DOHH2 (cell line): Measurements from ENCODE around the gene FAM174B.

ENCODE experiments used
- H3F3A ChIP-seq: fragments of 200-600 bp; sonication (generic), shearing (Covaris generic); 2 replicates; pipeline ENCODE4 v1.6.0; 2016; ENCODE audit warnings: antibody characterized with exemption, mild to moderate bottlenecking; ENCODE audit not compliant: control insufficient read depth, insufficient read depth
- H3K27ac ChIP-seq: fragments of 200-600 bp; sonication (generic); 2 replicates; pipeline ENCODE4 v1.5.1; 2014; ENCODE audit warnings: low read depth, mild to moderate bottlenecking, low read length, moderate library complexity
- H3K27me3 ChIP-seq: fragments of 200-600 bp; sonication (generic); 2 replicates; pipeline ENCODE4 v1.6.1; 2014; ENCODE audit warnings: mild to moderate bottlenecking, low read length, mixed read lengths; ENCODE audit not compliant: control insufficient read depth
- H3K36me3 ChIP-seq: fragments of 200-600 bp; sonication (generic); 2 replicates; pipeline ENCODE4 v1.6.1; 2014; ENCODE audit warnings: mild to moderate bottlenecking, low read length, moderate library complexity, mixed read lengths; ENCODE audit not compliant: control insufficient read depth
- H3K4me1 ChIP-seq: fragments of 200-600 bp; sonication (generic); 2 replicates; pipeline ENCODE4 v1.6.1; 2014; ENCODE audit warnings: mild to moderate bottlenecking, low read length, mixed read lengths; ENCODE audit not compliant: control insufficient read depth
- H3K4me2 ChIP-seq: fragments of 200-600 bp; sonication (generic); 2 replicates; pipeline ENCODE4 v1.6.0; 2014; ENCODE audit warnings: mild to moderate bottlenecking, low read length, moderate library complexity
- H3K4me3 ChIP-seq: fragments of 200-600 bp; sonication (generic); 2 replicates; pipeline ENCODE4 v1.5.1; 2014; ENCODE audit warnings: mild to moderate bottlenecking, low read length, mixed read lengths
- H3K79me2 ChIP-seq: fragments of 200-600 bp; sonication (generic); 2 replicates; pipeline ENCODE4 v1.6.1; 2014; ENCODE audit warnings: mild to moderate bottlenecking, low read length, mixed read lengths; ENCODE audit not compliant: control insufficient read depth
- H3K9me2 ChIP-seq: fragments of 200-600 bp; sonication (generic); replicated peaks from 2 replicates; pipeline ENCODE4 v1.6.1; 2014; ENCODE audit warnings: mild to moderate bottlenecking, low read length, mixed read lengths; ENCODE audit not compliant: control insufficient read depth
- H3K9me3 ChIP-seq: fragments of 200-600 bp; sonication (generic); 2 replicates; pipeline ENCODE4 v1.6.1; 2014; ENCODE audit warnings: antibody characterized with exemption, low read length, mixed read lengths; ENCODE audit not compliant: control insufficient read depth, insufficient read depth
- H4K20me1 ChIP-seq: fragments of 200-600 bp; sonication (generic); 2 replicates; pipeline ENCODE4 v1.6.0; 2014; ENCODE audit warnings: low read depth, mild to moderate bottlenecking, antibody characterized with exemption, low read length, moderate library complexity; ENCODE audit not compliant: control insufficient read depth, insufficient read depth
- EZH2phosphoT487 ChIP-seq: fragments of 200-600 bp; sonication (generic); IDR thresholded peaks from 2 replicates; pipeline ENCODE4 v1.6.1; 2017; ENCODE audit warnings: borderline replicate concordance, mild to moderate bottlenecking, antibody characterized with exemption, low read length, moderate library complexity, mixed read lengths
- TF ChIP-seq, protein P1 (sequence below): fragments of 200-600 bp; sonication (generic); IDR thresholded peaks from one replicate; pipeline ENCODE4 v1.5.1; 2014; ENCODE audit warnings: antibody characterized with exemption, mild to moderate bottlenecking, low read depth, low read length; ENCODE audit not compliant: poor library complexity, severe bottlenecking

FAM174B gene

DNA sequence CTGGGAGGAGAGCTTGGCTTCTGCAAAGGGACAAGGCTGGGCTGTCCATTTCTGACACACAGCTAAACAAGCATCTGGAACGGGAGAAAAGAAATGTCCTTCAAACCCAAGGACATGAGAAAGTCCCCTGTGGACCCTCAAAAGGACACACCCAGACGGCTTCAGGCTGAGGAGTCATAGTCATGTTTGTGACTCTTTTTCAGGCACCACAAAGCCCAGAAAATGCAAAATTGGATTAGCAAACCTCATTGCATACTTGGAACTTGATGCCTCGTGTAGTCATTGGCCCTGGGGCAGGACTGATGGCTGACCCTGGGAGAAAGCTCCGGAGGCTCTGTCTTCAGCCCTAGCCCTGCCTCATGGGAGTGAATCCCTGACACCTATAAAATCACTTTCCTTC is 21.5 kb downstream of the FAM174B start:
- Histone ChIP-seq H3K4me1 (no peaks in the 10 kb centered on the region), H3F3A (no peaks in the 10 kb centered on the region), H4K20me1 (no peaks in the 10 kb centered on the region), H3K9me3 (no peaks in the 10 kb centered on the region), H3K36me3 (no peaks in the 10 kb centered on the region), H3K9me2 (no peaks in the 10 kb centered on the region), H3K27me3 (no peaks in the 10 kb centered on the region), H3K4me2 (no peak overlapping the region), H3K27ac (no peak overlapping the region), H3K4me3 (no peak overlapping the region), H3K79me2 (no peaks in the 10 kb centered on the region; the same call in 1 of the 2 replicates)
- TF ChIP-seq, protein P1, sequence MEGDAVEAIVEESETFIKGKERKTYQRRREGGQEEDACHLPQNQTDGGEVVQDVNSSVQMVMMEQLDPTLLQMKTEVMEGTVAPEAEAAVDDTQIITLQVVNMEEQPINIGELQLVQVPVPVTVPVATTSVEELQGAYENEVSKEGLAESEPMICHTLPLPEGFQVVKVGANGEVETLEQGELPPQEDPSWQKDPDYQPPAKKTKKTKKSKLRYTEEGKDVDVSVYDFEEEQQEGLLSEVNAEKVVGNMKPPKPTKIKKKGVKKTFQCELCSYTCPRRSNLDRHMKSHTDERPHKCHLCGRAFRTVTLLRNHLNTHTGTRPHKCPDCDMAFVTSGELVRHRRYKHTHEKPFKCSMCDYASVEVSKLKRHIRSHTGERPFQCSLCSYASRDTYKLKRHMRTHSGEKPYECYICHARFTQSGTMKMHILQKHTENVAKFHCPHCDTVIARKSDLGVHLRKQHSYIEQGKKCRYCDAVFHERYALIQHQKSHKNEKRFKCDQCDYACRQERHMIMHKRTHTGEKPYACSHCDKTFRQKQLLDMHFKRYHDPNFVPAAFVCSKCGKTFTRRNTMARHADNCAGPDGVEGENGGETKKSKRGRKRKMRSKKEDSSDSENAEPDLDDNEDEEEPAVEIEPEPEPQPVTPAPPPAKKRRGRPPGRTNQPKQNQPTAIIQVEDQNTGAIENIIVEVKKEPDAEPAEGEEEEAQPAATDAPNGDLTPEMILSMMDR = no peak
- TF ChIP-seq EZH2phosphoT487 = no peak

DNA sequence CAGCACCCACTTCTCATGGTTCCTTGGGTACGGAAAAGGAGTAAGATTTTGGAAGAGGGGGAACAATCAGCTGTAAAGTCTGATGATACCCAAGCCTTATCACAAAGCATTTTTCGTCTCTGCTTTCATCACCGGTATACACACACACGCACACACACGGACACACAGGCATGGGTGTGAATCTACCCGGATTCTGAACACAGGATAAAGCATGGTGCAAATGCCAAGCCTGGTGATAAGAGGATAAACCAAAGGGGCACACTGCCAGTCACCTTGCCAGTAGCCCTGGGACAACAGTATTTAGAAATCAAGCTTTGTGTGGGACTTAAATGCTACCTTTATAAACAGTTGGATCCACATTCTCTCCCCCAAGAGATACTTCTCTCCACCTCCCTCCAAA is 22.2 kb downstream of the FAM174B start:
- Histone ChIP-seq H3K27me3 (no peaks in the 10 kb centered on the region), H3K79me2 (no peaks in the 10 kb centered on the region; the same call in 1 of the 2 replicates), H3K4me1 (no peaks in the 10 kb centered on the region), H3K27ac (no peak overlapping the region), H3F3A (no peaks in the 10 kb centered on the region), H3K4me3 (no peak overlapping the region), H3K9me2 (no peaks in the 10 kb centered on the region), H3K36me3 (no peaks in the 10 kb centered on the region), H4K20me1 (no peaks in the 10 kb centered on the region), H3K4me2 (no peak overlapping the region), H3K9me3 (no peaks in the 10 kb centered on the region)
- no peak for TF ChIP-seq EZH2phosphoT487
- TF ChIP-seq, protein P1 = no peak

DNA sequence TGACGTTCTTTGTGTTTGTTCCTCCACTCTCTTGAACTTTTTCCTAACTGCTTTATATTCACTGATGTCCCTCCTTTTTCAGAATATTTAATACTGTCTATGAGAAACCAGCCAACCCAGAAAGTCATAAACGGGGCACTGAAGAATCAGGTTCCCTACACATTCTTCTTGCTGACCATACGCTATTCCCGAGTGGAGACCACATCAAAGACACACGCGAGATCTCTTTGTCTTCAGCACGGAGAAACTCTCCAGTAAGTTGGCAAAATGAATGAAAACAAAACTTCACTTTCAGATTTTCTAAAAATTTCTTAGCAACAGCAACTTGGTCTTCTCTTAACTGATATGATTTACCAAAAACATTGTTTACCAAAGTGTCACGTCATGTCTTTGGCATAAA is 22.6 kb downstream of the FAM174B start:
- Histone ChIP-seq H4K20me1 (no peaks in the 10 kb centered on the region), H3K36me3 (no peaks in the 10 kb centered on the region), H3K9me2 (no peaks in the 10 kb centered on the region), H3K27me3 (no peaks in the 10 kb centered on the region), H3K4me2 (no peak overlapping the region), H3K27ac (no peak overlapping the region), H3K9me3 (no peaks in the 10 kb centered on the region), H3K4me3 (no peak overlapping the region), H3K79me2 (no peaks in the 10 kb centered on the region; the same call in 1 of the 2 replicates), H3F3A (no peaks in the 10 kb centered on the region), H3K4me1 (no peaks in the 10 kb centered on the region)
- TF ChIP-seq, protein P1 = no peak

DNA sequence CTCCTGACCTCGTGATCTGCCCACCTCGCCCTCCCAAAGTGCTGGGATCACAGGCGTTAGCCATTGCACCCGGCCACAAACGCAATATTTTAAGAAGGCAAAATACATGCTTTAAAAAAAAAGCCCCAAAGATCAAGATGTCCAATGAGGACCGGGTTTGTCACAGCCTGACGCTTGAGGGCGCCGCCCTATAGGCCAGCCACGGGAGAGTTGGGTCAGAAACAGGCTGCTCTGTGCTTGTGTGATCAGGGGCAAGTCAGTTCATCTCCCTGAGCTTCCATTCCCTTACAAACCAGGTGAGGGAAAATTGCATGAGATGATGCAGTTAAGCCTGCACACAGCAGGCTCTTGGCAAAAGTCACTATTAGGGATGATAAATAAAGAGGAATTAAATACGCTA is 23.9 kb downstream of the FAM174B start:
- no peaks in the 10 kb centered on the region for H4K20me1 ChIP-seq
- H3K4me2 ChIP-seq = no peak overlapping the region
- H3K9me3 ChIP-seq = no peaks in the 10 kb centered on the region
- H3K27me3 ChIP-seq = no peaks in the 10 kb centered on the region
- H3F3A ChIP-seq = no peaks in the 10 kb centered on the region
- no peaks in the 10 kb centered on the region for H3K36me3 ChIP-seq
- H3K9me2 ChIP-seq = no peaks in the 10 kb centered on the region
- H3K79me2 ChIP-seq = no peaks in the 10 kb centered on the region
- H3K27ac ChIP-seq = no peak overlapping the region
- H3K4me3 ChIP-seq = no peak overlapping the region
- no peaks in the 10 kb centered on the region for H3K4me1 ChIP-seq
- TF ChIP-seq EZH2phosphoT487 = no peak
- TF ChIP-seq, protein P1 = peak; percentile 31
